HG03139 (cell line): ENCODE data around the gene C1orf116.

Source experiments
- ATAC-seq: cut with Tn5 transposase; IDR thresholded peaks from one replicate; pipeline ENCODE4 v1.9.1; 2021; ENCODE audit not compliant: unreplicated experiment

C1orf116 gene

GRCh38 chr1:207020709-207021107, 11.8 kb downstream of the C1orf116 start:
- no peak for ATAC-seq

GRCh38 chr1:207020065-207020708, 12.4 kb downstream of the C1orf116 start:
- ATAC-seq = no peak

GRCh38 chr1:207019661-207020060, 12.9 kb downstream of the C1orf116 start:
- no peak for ATAC-seq

- ATAC-seq = no peak
Observed at GRCh38 chr1:207019161-207019560, 13.4 kb downstream of the C1orf116 start.

GRCh38 chr1:207018707-207019106, 13.8 kb downstream of the C1orf116 start:
- no peak for ATAC-seq

- no peak for ATAC-seq
Observed at GRCh38 chr1:207017615-207018559, 14.7 kb downstream of the C1orf116 start.

GRCh38 chr1:207015791-207016190, 16.8 kb downstream of the C1orf116 start:
- no peak for ATAC-seq

- ATAC-seq = no peak
Observed at GRCh38 chr1:207014728-207015127, 17.8 kb downstream of the C1orf116 start.

- ATAC-seq = no peak
Observed at GRCh38 chr1:207013321-207014085, 19.1 kb downstream of the C1orf116 start.

GRCh38 chr1:207010726-207011125, 21.8 kb downstream of the C1orf116 start:
- ATAC-seq = no peak

- no peak for ATAC-seq
Observed at GRCh38 chr1:207009945-207010344, 22.6 kb downstream of the C1orf116 start.

GRCh38 chr1:207009182-207009850, 23.2 kb downstream of the C1orf116 start:
- no peak for ATAC-seq

GRCh38 chr1:207007352-207008033, 25.1 kb downstream of the C1orf116 start:
- ATAC-seq = no peak

GRCh38 chr1:207006914-207007313, 25.6 kb downstream of the C1orf116 start:
- ATAC-seq = no peak

- no peak for ATAC-seq
Observed at GRCh38 chr1:207006083-207006482, 26.5 kb downstream of the C1orf116 start.

- ATAC-seq = no peak
Observed at GRCh38 chr1:207004931-207005830, 27.4 kb downstream of the C1orf116 start.

- no peak for ATAC-seq
Observed at GRCh38 chr1:207003210-207003609, 29.3 kb downstream of the C1orf116 start.

GRCh38 chr1:207002724-207003146, 29.8 kb downstream of the C1orf116 start:
- ATAC-seq = no peak
